ENCODE results near the gene EARS2. TPM values are rescaled to one million over a fixed set of nuclear protein-coding genes. Genes with fewer than 3 reads are reported as not detected.
"Not testable (repeated sequence)": the region's sequence is repeated elsewhere in the genome, so short reads cannot be mapped to it uniquely, and the experiment has no call there.

Gene EARS2
- polyA plus RNA-seq (ENCODE audit: insufficient read length): 16.7 TPM

- peak; percentile 96 for DNase-seq (ENCODE audit: low read depth)
These were observed at the start of gene EARS2, which contains the start of gene UBFD1 for GRCh38 chr16:23556881-23557778. Gene EARS2, minus strand, starts transcription at chr16:23557350. Its CDS starts 7 bp downstream, at chr16:23557343. Gene UBFD1, plus strand, starts transcription at chr16:23557727. Its CDS starts 16 bp downstream, at chr16:23557743.

- no peak for DNase-seq (ENCODE audit: low read depth)
These were observed 40.0 kb upstream of the EARS2 start for GRCh38 chr16:23597003-23597756.

GRCh38 chr16:23595951-23596720 is 39.0 kb upstream of the EARS2 start, which contains the start of gene NDUFAB1:
Gene NDUFAB1, minus strand, starts transcription at chr16:23596316. Its CDS starts 26 bp downstream, at chr16:23596290.
- DNase-seq (ENCODE audit: low read depth): peak; percentile 79

- no peak for DNase-seq (ENCODE audit: low read depth)
These were observed 38.2 kb upstream of the EARS2 start for GRCh38 chr16:23595246-23595950.

- DNase-seq (ENCODE audit: low read depth): no peak
These were observed 37.0 kb upstream of the EARS2 start for GRCh38 chr16:23594186-23594585.

- no peak for DNase-seq (ENCODE audit: low read depth)
These were observed 33.0 kb upstream of the EARS2 start for GRCh38 chr16:23590181-23590580.

GRCh38 chr16:23587726-23588125 is 30.6 kb upstream of the EARS2 start:
- no peak for DNase-seq (ENCODE audit: low read depth)

GRCh38 chr16:23584186-23585076 is 27.3 kb upstream of the EARS2 start:
- DNase-seq (ENCODE audit: low read depth): no peak

- not testable (repeated sequence) for DNase-seq (ENCODE audit: low read depth)
These were observed 26.1 kb upstream of the EARS2 start for GRCh38 chr16:23583271-23583670.

GRCh38 chr16:23581764-23582163 is 24.6 kb upstream of the EARS2 start:
- no peak for DNase-seq (ENCODE audit: low read depth)

- DNase-seq (ENCODE audit: low read depth): no peak
These were observed 23.2 kb upstream of the EARS2 start for GRCh38 chr16:23580391-23580790.

- DNase-seq (ENCODE audit: low read depth): no peak
These were observed 22.2 kb upstream of the EARS2 start for GRCh38 chr16:23579371-23579770.

GRCh38 chr16:23578101-23578830 is 21.1 kb upstream of the EARS2 start:
- no peak for DNase-seq (ENCODE audit: low read depth)

- no peak for DNase-seq (ENCODE audit: low read depth)
These were observed 20.3 kb upstream of the EARS2 start for GRCh38 chr16:23577493-23577892.

GRCh38 chr16:23575834-23576233 is 18.7 kb upstream of the EARS2 start:
- no peak for DNase-seq (ENCODE audit: low read depth)

- no peak for DNase-seq (ENCODE audit: low read depth)
These were observed 16.7 kb upstream of the EARS2 start for GRCh38 chr16:23573817-23574216.

GRCh38 chr16:23572394-23572793 is 15.2 kb upstream of the EARS2 start:
- DNase-seq (ENCODE audit: low read depth): no peak

GRCh38 chr16:23571895-23572294 is 14.7 kb upstream of the EARS2 start:
- no peak for DNase-seq (ENCODE audit: low read depth)

- DNase-seq (ENCODE audit: low read depth): no peak
These were observed 14.0 kb upstream of the EARS2 start for GRCh38 chr16:23570992-23571632.

Measured in forelimb muscle (tissue), 1 donor.